Endothelial cell of umbilical vein (primary cell): ENCODE results near the gene TCF15. TPM values are rescaled to one million over a fixed set of nuclear protein-coding genes. Genes with fewer than 3 reads are reported as not detected.

Source experiments
- BruUV-seq: library from RNA; stranded (reverse); fragments of 400-500 nt; replicated peaks from 2 replicates; lab custom pipeline; 2021; lab: Mats Ljungman, UMichigan
- CTCF ChIA-PET: fragments of 300-600, 350-600 bp; sonication (Branson Sonifier 250); formaldehyde crosslinking; loops from one replicate; lab custom pipeline; 2021; ENCODE audit warnings: antibody characterized with exemption, inconsistent platforms; lab: Charles Lee
- POLR2A ChIA-PET: fragments of 300-600, 350-600 bp; sonication (Branson Sonifier 250); formaldehyde crosslinking; loops from one replicate; lab custom pipeline; 2021; ENCODE audit warnings: antibody characterized with exemption, inconsistent platforms; lab: Charles Lee
- DNase-seq: peaks from one replicate; pipeline ENCODE4 v3.0.0-alpha.2; 2011; ENCODE audit warnings: low read depth, low spot score
- FAIRE-seq: peaks from 2 replicates; lab custom pipeline; 2011; peaks lifted over from hg19 to GRCh38; lab: Jason Lieb, UNC
- H2AFZ ChIP-seq: 2 replicates; pipeline ENCODE4 v1.6.0; 2012; ENCODE audit warnings: low read depth, low read length, control low read depth, inconsistent platforms
- H3K27ac ChIP-seq: 2 replicates; pipeline ENCODE4 v1.5.1; 2011; ENCODE audit warnings: low read depth, mild to moderate bottlenecking, control low read depth, low read length, moderate library complexity; ENCODE audit not compliant: insufficient read depth
- H3K27me3 ChIP-seq, 2 experiments: 2 replicates each; pipeline versions ENCODE4 v1.6.0 to v1.6.1; 2011; ENCODE audit warnings: low read length in 2 of 2, mixed read lengths in 1 of 2; ENCODE audit not compliant: control insufficient read depth in 2 of 2, insufficient read depth in 2 of 2
- H3K36me3 ChIP-seq, 2 experiments: 2 replicates in 1 of 2; 3 replicates in 1 of 2; pipeline ENCODE4 v1.5.1; 2011; ENCODE audit warnings: low read length in 2 of 2, mild to moderate bottlenecking in 1 of 2, moderate library complexity in 1 of 2; ENCODE audit not compliant: control insufficient read depth in 2 of 2, insufficient read depth in 2 of 2; ENCODE audit errors: extremely low read depth in 1 of 2
- H3K4me1 ChIP-seq: 3 replicates; pipeline ENCODE4 v1.5.1; 2011; ENCODE audit warnings: mild to moderate bottlenecking, low read length; ENCODE audit not compliant: control insufficient read depth, insufficient read depth; ENCODE audit errors: extremely low read depth
- H3K4me2 ChIP-seq: 2 replicates; pipeline ENCODE4 v1.6.1; 2011; ENCODE audit warnings: low read length, control low read depth, mixed read lengths; ENCODE audit not compliant: insufficient read depth
- H3K4me3 ChIP-seq, 3 experiments: fragments of 200-600 bp in 1 of 3; sonication (generic), shearing (Covaris generic) in 1 of 3; replicated peaks in 1 of 3; 2 replicates each; pipeline ENCODE4 v1.5.1; 2011 to 2016; ENCODE audit warnings: control low read depth in 3 of 3, low read length in 3 of 3, mild to moderate bottlenecking in 2 of 3, inconsistent platforms in 1 of 3, low read depth in 1 of 3, moderate library complexity in 1 of 3; ENCODE audit not compliant: insufficient read depth in 1 of 3
- H3K79me2 ChIP-seq: 2 replicates; pipeline ENCODE4 v1.6.0; 2012; ENCODE audit warnings: low read length, inconsistent platforms; ENCODE audit not compliant: control insufficient read depth, insufficient read depth
- H3K9ac ChIP-seq: replicated peaks from 2 replicates; pipeline ENCODE3; 2011; ENCODE audit warnings: low read length, control low read depth; ENCODE audit not compliant: insufficient read depth; ENCODE audit errors: extremely low read depth
- H3K9me1 ChIP-seq: replicated peaks from 3 replicates; pipeline ENCODE4 v1.6.0; 2011; ENCODE audit warnings: mild to moderate bottlenecking, low read length; ENCODE audit not compliant: control insufficient read depth, insufficient read depth; ENCODE audit errors: extremely low read depth
- H3K9me3 ChIP-seq: replicated peaks from 2 replicates; pipeline ENCODE4 v1.5.1; 2012; ENCODE audit warnings: low read length, inconsistent platforms; ENCODE audit not compliant: control insufficient read depth, insufficient read depth
- H4K20me1 ChIP-seq: replicated peaks from 2 replicates; pipeline ENCODE3; 2011; ENCODE audit warnings: mild to moderate bottlenecking, low read length; ENCODE audit not compliant: control insufficient read depth, insufficient read depth; ENCODE audit errors: extremely low read depth
- CTCF ChIP-seq, 2 donors: IDR thresholded peaks; 1 replicate in 1 of 2; 2 replicates in 1 of 2; pipeline ENCODE4 v1.5.1; 2011; ENCODE audit warnings: low read length in 2 of 2, mild to moderate bottlenecking in 2 of 2, moderate library complexity in 2 of 2, control low read depth in 1 of 2, inconsistent platforms in 1 of 2, low read depth in 1 of 2; ENCODE audit not compliant: insufficient read depth in 1 of 2; ENCODE audit errors: extremely low read depth in 1 of 2
- EZH2 ChIP-seq: IDR thresholded peaks from 2 replicates; pipeline ENCODE4 v1.6.1; 2012; ENCODE audit warnings: borderline replicate concordance, low read depth, mild to moderate bottlenecking, moderate library complexity, low read length, inconsistent platforms; ENCODE audit not compliant: severe bottlenecking
- FOS ChIP-seq: IDR thresholded peaks from 2 replicates; pipeline ENCODE4 v1.6.1; 2011; ENCODE audit warnings: mild to moderate bottlenecking, low read length, moderate library complexity, borderline replicate concordance; ENCODE audit not compliant: insufficient read depth
- GATA2 ChIP-seq: IDR thresholded peaks from 2 replicates; pipeline ENCODE4 v1.7.0; 2011; ENCODE audit warnings: low read depth, mild to moderate bottlenecking, moderate library complexity, mixed read lengths, low read length; ENCODE audit not compliant: insufficient read length, insufficient read depth
- JUN ChIP-seq: IDR thresholded peaks from 2 replicates; pipeline ENCODE4 v1.6.1; 2011; ENCODE audit warnings: borderline replicate concordance, low read depth; ENCODE audit not compliant: insufficient read length, insufficient read depth
- MYC ChIP-seq: IDR thresholded peaks from one replicate; pipeline ENCODE4 v1.6.1; 2011; ENCODE audit warnings: mild to moderate bottlenecking, low read depth, low read length
- POLR2A ChIP-seq: IDR thresholded peaks from 2 replicates; pipeline ENCODE4 v1.6.1; 2012; ENCODE audit warnings: low read depth, mild to moderate bottlenecking, control low read depth, low read length
- POLR2AphosphoS5 ChIP-seq: IDR thresholded peaks from 2 replicates; pipeline ENCODE4 v1.6.1; 2012; ENCODE audit warnings: low read depth, mild to moderate bottlenecking, control low read depth, low read length, moderate library complexity; ENCODE audit not compliant: insufficient read depth
- dilution Hi-C: fragments of 300-500 bp; cut with MboI; formaldehyde crosslinking; loops from one replicate; pipeline ENCODE4 v1.15.0; 2019; ENCODE audit warnings: low sequenced_read_pairs; ENCODE audit not compliant: extremely low pct_ligation_motif_present
- intact Hi-C: fragments of 100-400 bp; cut with micrococcal nuclease; formaldehyde crosslinking; loops from one replicate; pipeline ENCODE4 v1.10.0; 2022
- polyA plus RNA-seq, 4 experiments: library from polyadenylated mRNA; depleted of rRNA in 3 of 4; stranded (reverse) in 3 of 4; unstranded in 1 of 4; fragments of >200 nt; gene quantifications; 2 replicates each; pipeline versions ENCODE4 v1.2.1 to v1.2.3, GENCODE V29; 2011 to 2012; ENCODE audit warnings: missing spikeins in 1 of 4
- total RNA-seq: library from RNA; stranded (reverse); gene quantifications from 2 replicates; pipeline ENCODE4 v1.2.3, GENCODE V29; 2021
- TF ChIP-seq, protein P1 (sequence below): IDR thresholded peaks from 2 replicates; pipeline ENCODE4 v1.6.1; 2011; ENCODE audit not compliant: insufficient read depth, insufficient read length

TCF15 gene
- total and polyA plus RNA-seq, 2 donors (not counting 3 experiments of a cell fraction or from before 2014, with no cell fraction given) = 0.07 to 1.3 TPM

GRCh38 chr20:603116-603640, 6.9 kb downstream of the TCF15 start:
- FAIRE-seq = no peak
- CTCF ChIA-PET = interaction anchor here (1.5 to 4.1 kb wide), 3 partner anchors 25 to 64 kb away, joined by 3 to 18 read pairs (median 16); no protein-coding TSS in a partner anchor
- POLR2A ChIA-PET = no interaction called here

More at GRCh38 chr20:603116-603640, 6.9 kb downstream of the TCF15 start:
- Histone ChIP-seq H3K9me1 (no peaks in the 10 kb centered on the region), H3K4me1 (no peaks in the 10 kb centered on the region), H3K27ac (no peak overlapping the region), H3K9ac (no peak overlapping the region), H4K20me1 (no peaks in the 10 kb centered on the region), H3K4me2 (no peak overlapping the region), H2AFZ (no peak overlapping the region), H3K79me2 (no peaks in the 10 kb centered on the region), H3K36me3 (no peaks in the 10 kb centered on the region), H3K9me3 (no peaks in the 10 kb centered on the region), H3K27me3 (peaks cover under 1 to 6% of the 10 kb centered on the region in 2 experiments), H3K4me3 (no peak overlapping the region)
- no TSS peak for BruUV-seq
- DNase-seq = no peak
- TF ChIP-seq JUN (no peak), FOS (no peak), CTCF (IDR thresholded peaks at IDR 0.05; ENCODE audit: extremely low read depth in 1 of 2, insufficient read depth in 1 of 2, low read depth in 1 of 2, low read length in 2 of 2) (no peak), POLR2A (no peak), POLR2AphosphoS5 (no peak), EZH2 (no peak), GATA2 (no peak), MYC (no peak)
- TF ChIP-seq, protein P1, sequence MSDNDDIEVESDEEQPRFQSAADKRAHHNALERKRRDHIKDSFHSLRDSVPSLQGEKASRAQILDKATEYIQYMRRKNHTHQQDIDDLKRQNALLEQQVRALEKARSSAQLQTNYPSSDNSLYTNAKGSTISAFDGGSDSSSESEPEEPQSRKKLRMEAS = no peak
- intact Hi-C loops (no loop called here), dilution Hi-C loops (no loop called here)
